GM18505 (cell line): Measurements from ENCODE around the gene IGF1.

Experiments
- ATAC-seq: cut with Tn5 transposase; IDR thresholded peaks from one replicate; pipeline ENCODE4 v1.9.1; 2021; ENCODE audit not compliant: unreplicated experiment
- POLR2A ChIP-seq: IDR thresholded peaks from 4 replicates; pipeline ENCODE4 v1.6.1; 2011; ENCODE audit warnings: borderline replicate concordance; ENCODE audit not compliant: insufficient read depth, insufficient read length; ENCODE audit errors: extremely low read depth

The IGF1 gene

DNA sequence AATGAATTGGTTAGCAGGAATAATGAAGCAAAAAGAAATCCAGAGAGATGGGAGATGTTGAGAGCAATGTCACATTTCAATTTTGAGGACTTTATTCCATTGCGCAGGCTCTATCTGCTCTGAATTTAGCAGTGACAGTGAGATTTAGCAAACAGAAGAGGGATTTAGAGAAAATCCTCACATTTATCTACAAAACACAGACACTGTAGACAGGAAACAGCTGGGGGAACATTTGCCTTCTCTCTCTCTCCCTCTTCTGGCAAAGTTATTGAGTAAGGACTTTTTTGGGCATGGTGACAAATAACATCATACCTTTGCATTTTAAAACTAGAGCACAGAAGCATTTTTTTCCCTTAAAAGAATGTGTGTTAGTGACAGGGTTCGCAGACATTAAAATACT, at the start of gene IGF1:
Gene IGF1, minus strand, starts transcription at position 158 of the 400 bp plus-strand sequence. CDS start 182 bp downstream, outside the sequence.
- ATAC-seq = no peak
- TF ChIP-seq POLR2A = no peak

DNA sequence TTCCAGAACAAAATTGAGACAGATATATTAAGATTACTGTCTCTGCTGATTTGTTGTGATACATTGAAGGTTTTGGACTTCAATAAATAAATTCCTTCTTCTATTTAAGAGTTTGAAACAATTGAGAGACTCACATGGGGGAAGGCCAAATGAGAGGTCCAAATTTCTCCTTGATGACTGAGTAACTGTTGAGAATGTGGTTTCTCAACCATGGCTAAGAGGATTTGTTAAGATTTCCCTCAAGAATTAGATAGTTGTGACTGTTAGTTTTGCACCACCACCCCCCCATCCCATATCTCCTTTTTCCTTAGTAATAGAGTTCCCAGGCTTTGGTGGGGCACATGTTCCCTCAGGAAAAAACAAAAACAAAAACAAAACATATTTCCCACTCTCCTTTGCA, 47.7 kb upstream of the IGF1 start:
- no peak for ATAC-seq
- no peak for TF ChIP-seq POLR2A

DNA sequence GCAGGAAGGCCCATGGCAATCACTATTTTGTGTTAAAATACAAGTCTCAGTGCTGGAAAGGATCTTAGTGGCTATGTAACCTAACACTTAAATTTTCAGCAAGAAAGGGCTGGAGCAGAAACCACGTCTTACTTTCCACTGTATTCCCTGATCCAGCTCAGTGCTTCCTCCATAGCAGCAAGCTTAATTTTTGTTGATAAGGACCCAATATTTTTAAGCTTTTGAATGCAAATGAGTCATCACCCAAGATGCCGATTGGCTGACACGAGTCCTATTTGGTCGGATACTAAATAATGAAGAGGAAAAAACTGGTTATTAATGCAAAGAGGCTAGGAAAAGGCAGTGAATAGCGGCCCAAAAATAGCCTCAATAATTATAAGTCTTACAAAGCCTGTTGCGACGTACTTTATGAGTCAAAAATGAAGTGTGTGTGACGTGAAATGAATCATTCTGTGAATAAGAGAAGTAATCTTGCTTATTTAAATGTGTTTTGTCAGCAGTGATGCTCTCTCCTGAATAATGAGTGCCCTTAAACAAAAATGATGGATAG, 46.9 kb upstream of the IGF1 start:
- TF ChIP-seq POLR2A = no peak
- no peak for ATAC-seq

DNA sequence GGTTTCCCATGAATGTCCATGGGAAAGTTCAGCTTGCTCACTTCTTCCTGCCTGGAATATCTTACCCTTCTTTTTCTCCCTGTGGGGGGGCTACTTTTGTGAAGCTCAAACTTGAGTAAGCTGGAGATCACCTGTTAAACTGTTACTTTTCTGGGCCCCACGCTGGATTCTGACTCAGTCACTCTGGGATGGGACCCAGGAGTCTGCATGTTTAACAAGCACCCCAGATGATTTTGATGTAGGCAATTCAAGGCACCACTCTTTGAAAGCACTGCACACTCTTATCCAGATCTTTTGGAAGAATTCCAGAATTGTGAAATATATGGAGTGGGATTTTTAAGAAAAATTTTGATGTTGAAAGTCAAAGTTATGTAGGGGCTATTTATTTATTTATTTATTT, 46.3 kb upstream of the IGF1 start:
- TF ChIP-seq POLR2A = no peak
- ATAC-seq = no peak

DNA sequence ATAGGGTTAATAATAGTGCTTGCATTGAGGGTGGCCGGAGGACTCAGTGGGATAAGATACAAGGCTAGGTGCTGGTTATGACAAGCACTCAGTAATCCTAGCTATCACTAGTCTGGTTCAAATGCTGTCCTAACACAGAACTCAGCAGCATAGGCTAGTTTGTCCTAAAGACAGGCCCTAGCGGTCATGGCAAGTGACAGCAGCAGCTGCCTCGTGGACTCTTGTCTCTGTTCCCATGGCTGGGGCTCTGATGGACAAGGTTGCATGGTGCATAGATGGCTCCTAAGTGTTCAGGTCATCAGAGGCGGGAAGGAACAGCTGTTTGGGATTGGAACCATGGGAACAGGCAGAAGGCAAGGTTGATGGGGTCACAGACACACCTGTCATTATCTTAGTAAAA, 42.4 kb upstream of the IGF1 start:
- ATAC-seq = no peak

DNA sequence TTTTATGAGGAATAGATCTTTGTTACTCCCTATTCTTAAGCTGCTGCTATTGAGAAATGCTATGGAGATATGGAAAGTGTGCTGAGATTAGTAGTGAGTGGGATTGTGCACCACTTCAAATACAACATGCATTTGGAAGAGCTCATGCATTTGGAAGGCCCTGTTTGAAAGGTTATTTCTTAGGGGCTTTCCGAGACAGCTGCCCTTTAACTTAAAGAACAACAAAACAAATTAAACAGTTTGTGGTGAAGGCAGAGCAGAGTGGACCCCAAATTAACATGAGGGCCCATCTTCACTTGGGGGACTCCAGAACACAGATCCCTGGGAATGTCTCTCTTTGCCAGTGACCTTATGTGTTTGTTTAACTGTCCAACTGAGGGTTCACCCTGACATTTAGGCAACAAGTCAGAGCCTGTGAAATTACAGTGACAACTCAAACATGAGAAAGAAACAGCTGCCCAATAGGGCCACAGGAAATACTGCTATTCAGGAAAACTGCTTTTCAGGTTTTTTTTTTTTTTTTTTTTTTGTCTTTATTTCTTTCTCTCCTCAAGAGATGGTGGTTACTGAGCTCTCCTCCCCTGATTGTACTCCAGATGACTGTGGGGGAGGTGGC, 41.4 kb upstream of the IGF1 start:
- no peak for ATAC-seq

More for the DNA sequence above, 42.4 kb upstream of the IGF1 start:
- TF ChIP-seq POLR2A = no peak

DNA sequence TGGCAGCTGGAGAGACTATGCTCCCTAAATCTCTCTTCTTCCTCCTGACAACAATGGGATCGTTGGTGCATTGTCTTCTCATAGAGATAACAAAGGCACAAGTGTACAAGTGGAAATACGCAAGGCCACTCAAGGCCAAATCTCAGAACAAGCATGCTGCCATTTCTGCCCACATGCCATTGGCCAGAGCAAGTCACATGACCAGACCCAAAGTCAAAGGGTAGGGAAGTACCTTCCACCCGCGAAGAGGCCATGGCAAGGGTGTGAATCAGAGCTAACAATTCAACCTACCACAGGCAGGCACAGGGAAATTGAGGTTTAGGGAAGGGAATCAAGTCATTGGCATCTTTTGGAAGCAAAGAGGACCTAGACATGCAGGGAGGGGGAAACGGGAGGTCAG, 38.5 kb upstream of the IGF1 start:
- no peak for TF ChIP-seq POLR2A
- ATAC-seq = no peak

More for the DNA sequence above, 41.4 kb upstream of the IGF1 start:
- no peak for TF ChIP-seq POLR2A

DNA sequence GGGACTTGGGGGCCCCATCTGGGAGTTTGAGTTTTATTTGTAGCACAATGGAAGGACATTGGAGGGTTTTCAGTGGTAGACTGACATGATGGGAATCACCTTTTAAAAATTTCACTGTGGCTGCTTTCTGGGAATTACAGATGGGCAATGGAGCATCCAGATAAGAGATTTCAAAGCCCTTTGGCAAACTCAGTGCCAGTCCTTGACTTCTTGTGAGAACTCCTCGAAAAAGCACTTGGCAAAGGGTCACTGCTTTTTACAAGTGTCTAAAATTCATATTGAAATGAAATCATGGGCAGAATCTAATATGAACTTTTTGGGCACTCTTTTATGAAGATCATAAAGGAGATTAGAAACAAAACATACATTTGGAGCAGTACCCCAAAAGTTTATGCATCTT, 34.3 kb upstream of the IGF1 start:
- TF ChIP-seq POLR2A = no peak
- no peak for ATAC-seq

DNA sequence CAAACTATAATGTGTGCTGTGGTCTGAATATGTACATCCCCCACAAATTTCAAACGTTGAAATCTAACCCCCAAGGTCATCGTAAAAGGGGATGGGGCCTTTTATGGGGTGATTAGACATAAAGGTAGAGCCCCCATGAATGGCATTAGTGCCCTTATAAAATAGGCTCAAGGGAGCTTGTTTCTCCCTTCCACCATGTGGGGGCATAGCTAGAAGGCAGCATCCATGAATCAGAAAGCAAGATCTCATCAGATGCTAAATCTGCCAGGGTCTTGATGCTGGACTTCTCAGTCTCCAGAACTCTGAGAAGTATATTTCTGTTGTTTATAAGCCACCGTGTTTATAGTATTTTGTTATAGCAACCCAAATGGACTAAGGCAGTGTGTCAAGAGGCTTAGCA, 33.4 kb upstream of the IGF1 start:
- no peak for ATAC-seq
- TF ChIP-seq POLR2A = no peak

DNA sequence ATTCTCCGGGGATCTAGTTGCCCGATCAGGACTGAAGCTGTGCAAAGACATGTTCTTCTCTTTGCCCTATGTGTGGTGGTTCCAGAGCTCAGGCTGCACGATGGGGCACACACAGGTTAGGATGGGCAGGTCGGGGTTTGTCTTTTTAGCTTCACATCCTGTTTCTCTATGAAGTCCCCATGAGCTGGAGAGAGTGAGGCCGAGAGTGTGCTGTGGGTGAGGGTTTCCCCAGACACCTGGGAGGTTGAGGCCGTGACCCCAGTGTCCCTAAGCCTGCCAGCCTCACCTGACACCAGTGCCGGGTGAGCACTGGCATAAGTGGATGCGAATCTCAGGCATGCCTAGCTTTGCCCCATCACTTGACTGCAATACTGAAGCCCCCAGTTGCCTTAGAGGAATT, 32.9 kb upstream of the IGF1 start:
- no peak for TF ChIP-seq POLR2A
- peak; percentile 60 for ATAC-seq

DNA sequence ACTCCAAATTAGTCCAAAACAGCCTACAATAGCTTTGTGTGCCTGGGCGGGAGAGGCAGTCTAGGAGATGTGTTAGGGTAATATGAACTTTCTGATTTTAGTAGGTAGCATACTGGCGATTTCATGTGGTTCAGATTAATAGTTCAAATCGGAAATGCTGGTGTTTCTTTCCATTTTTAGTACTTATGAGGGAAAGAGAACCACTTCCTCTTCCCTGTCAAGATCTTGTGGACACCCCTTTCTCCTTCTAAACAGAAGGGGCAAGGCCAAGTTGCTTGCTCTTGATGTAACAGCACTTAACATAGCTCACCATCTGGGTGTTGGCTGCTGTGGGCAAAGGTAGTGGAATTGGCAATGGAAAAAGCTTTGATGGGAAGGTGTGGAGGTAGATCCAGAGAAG, 32.2 kb upstream of the IGF1 start:
- ATAC-seq = no peak
- no peak for TF ChIP-seq POLR2A

DNA sequence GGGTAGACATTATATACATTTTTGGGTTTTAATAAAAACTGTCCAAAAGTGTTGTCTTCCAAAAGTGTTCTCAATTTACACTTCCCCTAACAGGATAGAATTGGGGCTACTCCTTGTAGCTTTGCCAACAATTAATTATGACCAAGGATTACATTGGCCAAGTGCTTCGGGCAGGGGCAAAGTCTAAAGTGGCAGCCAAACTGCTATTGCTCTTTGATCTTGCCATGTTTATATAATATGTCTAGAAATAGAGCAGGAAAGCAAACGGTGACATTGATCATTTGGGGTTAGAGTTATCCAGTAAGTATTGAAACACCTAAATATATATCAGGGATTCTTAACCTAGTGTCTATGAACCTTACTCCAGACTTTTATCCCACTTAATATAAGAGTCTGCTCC, 31.2 kb upstream of the IGF1 start:
- no peak for TF ChIP-seq POLR2A
- ATAC-seq = no peak

DNA sequence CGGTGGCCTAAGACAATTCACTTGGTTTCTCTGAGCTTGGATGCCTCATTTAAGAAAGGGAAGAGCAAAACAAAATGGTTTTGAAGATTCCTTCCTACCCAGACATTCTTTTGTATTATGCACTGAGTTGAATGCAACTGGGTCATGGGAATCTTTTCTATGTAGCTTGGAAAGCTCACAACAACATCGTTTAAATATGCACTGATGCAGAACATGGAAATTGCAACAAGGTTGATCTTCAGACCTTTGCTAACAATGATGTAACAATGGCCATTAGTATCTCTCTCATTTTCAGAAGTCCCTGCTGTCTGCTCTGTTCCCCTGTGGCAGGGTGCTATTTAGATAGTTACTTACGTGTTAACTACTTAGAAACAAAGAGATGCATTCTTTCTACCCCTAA, 30.1 kb upstream of the IGF1 start:
- ATAC-seq = no peak
- TF ChIP-seq POLR2A = no peak

DNA sequence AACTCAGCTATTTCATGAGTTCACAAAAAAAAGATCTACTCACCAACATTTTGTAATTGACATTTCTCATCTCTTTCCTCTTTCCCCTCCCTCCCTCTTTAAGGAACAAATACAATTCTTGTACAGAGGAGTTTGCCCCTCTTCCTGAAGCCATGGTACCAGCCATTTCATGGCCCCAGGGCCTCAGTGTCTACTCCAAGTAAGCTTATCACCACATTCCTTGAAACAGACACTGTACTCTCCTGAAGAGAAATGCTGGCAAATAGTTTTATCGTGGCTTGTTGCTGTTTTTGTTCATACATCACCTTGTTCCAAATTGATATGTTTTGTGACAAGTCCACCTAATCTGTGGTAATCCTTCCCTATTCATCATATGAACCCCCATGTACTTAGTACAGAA, 29.7 kb upstream of the IGF1 start:
- no peak for TF ChIP-seq POLR2A

DNA sequence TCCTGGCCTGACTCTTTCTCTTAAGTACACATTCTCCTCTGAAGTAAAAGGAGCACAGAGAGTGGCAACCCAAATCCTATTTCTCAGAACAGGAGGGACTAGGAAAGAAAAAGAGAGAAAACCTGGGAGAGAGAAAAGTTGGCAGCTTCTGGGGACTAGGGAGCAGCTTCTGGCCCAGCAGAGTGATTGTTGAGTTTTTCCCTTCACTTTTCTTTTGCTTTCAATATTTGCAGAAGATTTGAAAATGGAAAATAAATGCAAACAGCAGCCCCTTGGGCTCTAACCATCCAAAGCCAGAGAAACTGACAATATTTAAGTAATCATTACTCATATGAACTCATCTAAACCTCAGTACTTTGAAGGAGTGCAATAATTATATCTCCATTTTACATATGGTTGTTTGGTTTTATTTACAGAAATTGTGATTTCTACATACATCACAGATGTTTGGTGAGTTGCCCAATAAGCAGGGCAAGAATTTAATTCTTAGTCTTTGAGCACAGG, 28.8 kb upstream of the IGF1 start:
- ATAC-seq = no peak
- TF ChIP-seq POLR2A = no peak

More for the DNA sequence above, 29.7 kb upstream of the IGF1 start:
- ATAC-seq = no peak

DNA sequence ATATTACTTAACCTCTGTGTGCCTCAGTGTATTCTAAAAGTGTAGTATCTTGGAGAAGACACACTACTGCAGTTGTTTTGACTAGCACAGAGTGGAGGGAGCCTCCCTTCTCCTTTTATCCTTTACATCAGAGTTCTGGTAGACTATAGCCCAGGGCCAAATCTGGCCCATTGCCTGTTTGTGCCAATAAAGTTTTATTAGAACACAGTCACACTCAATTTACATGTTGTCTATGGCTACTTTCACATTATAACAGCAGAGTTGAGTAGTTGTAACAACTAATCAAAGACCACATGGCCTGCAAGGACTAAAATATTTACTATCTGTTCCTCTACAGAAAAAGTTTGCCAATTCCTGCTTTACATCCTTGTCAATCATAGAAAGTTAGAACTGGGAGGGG, 27.7 kb upstream of the IGF1 start:
- TF ChIP-seq POLR2A = no peak
- ATAC-seq = no peak

DNA sequence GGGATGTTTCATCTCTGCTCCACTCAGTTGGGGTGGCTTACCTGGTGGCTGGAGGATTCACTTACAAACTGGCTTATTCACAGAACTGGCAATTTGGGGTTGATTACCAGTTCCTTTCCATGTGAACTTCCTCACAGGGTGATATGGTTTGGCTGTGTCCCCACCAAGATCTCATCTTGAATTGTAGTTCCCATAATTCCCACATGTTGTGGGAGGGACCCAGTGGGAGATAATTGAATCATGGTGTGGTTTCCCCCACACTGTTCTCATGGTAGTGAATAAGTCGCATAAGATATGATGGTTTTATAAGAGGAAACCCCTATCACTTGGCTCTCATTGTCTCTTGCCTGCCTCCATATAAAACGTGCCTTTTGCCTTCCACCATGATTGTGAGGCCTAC, 26.9 kb upstream of the IGF1 start:
- TF ChIP-seq POLR2A = no peak
- no peak for ATAC-seq
